Fibroblast of skin of right biceps (primary cell): ENCODE results near the gene CST4.
"Not testable (repeated sequence)": the region's sequence is repeated elsewhere in the genome, so short reads cannot be mapped to it uniquely, and the experiment has no call there.

Experiments
- DNase-seq: peaks from one replicate; pipeline ENCODE4 v3.0.0-alpha.2; 2013

The CST4 gene

DNA sequence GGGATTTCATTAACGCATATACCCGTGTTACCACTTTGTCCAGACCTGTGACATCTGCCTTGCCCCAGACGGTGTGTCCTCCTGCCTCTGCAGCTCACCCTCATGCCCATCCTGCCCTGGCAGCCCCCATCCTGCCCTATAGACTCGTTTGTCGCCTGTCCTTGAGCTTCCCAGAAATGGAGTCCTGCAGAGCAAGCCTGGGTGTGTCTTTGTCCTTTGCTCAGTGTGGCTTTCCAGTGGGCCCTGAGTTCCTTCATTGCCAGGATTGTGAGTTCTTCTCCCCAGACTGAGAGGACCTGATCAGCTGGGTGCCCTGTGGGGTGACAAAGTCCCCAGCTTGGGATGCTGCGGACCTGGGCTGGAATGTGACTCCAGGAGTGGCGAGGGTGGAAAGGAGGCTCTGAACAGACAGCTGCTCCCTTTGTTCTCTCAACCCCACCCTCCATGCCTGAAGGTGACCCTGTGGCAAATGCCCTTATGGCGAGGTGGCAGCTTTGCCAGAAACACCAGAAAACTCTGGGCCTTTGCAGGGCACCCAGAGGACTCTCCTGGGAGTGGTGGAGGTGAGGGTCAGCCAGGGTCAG is 48.7 kb downstream of the CST4 start:
- no peak for DNase-seq

DNA sequence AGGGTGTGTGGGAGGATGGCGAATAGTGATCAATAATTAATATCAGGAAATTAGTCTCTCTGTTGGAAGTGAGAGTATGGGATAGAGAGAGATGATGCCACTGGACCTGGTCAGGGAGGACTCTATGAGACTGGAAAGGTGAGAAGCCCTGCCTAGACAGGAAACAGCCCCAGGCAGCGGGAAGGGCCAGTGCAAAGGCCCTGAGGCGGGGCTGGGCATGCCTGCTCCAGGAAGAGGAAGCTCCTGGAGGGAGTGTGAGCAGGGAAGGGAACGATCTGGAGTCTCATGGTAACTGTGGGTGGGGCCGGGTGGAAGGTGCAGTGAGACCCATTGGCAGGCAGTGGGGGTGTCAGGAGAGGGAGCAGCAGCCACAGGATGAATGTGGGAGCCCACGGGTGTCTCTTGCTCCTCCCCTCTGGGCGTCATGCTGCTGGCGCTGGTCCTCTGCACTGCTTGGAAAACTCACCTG is 49.3 kb downstream of the CST4 start:
- DNase-seq: no peak

DNA sequence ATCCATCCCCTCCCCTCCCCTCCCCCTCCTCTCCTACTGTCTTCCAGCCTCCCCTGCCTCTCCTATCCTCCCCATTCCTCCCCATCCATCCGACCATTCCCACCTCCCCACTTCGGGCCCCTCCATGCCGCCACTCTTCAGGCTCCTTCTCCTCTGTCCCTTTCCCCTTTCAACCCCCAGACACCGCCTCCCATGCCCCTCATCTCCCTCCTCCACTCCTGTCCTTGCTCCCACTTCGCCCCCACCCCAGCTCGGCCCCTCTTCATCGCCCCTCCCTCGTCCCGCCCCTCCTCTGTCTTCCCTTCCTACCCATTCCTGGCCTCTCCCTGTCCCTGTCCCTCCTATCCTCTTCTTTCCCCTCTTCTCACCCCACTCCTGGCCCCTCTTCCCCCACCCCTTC is 50.5 kb downstream of the CST4 start:
- DNase-seq: no peak

DNA sequence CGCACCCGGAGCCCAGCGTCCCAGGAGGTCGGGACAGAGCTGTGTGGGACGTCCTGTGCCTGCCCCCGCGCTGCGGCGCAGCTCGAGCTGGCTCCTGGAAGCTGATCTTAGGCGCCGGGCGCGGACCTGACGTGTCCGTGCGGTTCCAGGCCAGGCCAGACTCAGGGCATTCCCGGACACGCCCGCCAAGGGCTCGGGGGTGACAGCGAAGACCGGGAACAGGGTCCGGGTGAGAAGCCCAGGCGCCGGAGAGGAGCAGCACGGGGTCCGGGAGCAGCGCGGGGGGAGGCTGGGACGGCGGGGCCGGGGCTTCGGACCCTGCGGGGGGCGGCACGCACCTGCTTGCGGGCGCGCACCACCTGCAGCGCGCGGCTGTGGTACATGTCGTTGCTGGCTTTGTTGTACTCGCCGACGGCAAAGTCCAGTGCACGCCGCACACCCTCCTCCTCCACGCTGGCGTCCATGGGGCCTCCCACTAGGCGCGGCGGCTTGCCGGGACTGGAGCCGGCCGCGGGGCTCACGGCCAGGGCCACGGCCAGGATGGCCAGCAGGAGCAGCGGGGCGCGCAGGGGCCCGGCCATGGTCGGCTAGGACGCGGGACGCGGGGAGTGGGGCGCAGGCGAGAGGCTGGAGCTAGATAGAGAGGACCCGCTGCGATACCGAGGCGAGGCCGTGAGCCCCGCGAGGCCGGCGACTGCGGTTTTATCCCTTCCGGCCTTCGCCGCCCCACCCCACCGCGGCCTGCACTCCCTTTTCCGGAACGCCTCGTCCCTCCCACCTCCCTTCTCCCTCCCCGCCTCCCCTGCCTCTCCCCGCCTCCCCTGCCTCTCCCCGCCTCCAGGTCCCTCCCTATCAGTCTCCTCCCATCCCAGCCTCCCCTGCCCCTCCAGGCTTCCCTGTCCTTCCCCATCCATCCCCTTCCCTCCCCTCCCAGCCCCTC is 51.3 kb downstream of the CST4 start, which contains the start of gene CST3:
Gene CST3, minus strand, starts transcription at position 674 of the 940 bp plus-strand sequence. Its CDS starts 93 bp downstream, at position 581.
- DNase-seq: peak; percentile 82

DNA sequence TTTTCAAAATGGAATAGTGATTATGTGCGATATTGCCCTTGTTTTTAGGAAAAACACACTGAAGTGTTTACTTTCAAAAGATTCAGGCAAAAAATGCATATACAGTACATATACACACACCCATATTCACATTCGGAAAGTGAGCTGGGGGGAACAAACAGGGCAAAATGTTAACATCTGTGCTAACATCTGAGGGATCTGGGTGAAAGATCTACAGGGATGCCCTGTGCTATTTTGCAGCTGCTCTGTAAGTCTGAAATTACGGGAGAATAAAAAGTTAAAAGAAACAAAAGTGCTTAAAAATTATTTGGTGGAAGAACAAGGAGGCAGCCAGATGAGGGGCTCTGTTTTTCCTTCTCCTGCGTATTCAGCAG is 51.9 kb downstream of the CST4 start:
- no peak for DNase-seq

DNA sequence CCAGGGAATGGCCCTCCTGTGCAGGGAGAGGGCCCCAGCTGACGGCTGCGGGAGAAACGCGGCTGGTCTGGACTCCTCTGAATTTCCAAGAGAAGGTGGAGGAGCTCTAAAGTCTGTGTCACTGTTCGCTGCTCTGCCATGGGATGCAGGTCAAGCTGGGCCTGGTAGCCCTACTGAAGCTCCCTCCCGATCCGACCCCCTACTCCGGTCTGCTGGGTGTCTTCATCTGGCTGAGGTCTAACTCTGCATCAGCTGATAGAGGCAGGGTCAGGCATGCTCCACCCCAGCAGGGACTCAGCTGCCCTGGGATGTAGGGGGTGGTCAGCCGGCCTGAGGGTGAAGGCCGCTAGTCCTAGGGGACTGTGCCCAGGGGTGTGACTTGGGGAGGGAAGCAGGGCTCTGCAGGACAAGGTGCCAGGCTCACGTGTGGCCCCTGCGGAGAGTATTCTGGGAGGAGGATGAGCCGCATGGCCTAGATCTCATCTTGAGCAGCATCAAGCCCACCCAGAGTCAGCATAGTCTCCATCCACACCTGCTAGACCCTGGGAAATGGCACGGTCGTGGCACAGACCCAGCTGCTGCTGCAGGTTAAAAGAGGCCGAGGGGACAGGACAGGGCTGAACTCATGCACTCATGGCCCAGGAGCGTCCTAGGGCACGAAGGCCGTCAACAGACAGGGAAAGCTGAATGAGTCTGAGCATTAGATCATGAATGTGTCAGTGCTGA is 52.5 kb downstream of the CST4 start:
- no peak for DNase-seq

DNA sequence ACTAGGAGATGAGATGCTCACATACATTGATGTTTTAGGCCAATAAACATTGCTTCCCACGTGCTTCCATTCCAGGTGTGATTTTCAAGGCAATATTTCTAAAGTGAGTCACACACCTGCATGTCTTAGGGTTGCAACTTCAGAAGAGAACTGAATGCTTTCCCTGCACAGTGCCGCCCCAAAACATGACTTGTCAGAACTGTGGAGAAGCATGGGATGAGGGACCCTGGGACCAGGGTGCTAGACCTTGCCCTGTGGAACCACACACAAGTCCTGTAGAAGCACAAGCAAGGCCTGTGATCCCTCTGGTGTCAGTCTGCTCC is 53.1 kb downstream of the CST4 start:
- DNase-seq: not testable (repeated sequence)
